PFSK-1 (cell line): ENCODE measurements around the gene CP.

Experiments
- POLR2AphosphoS5 ChIP-seq: IDR thresholded peaks from 2 replicates; pipeline ENCODE4 v1.6.1; 2012; ENCODE audit warnings: low read depth, mild to moderate bottlenecking, control low read depth, low read length, moderate library complexity
- TAF1 ChIP-seq: IDR thresholded peaks from 2 replicates; pipeline ENCODE4 v1.6.1; 2012; ENCODE audit warnings: low read length, control low read depth, borderline replicate concordance; ENCODE audit not compliant: insufficient read depth

DNA sequence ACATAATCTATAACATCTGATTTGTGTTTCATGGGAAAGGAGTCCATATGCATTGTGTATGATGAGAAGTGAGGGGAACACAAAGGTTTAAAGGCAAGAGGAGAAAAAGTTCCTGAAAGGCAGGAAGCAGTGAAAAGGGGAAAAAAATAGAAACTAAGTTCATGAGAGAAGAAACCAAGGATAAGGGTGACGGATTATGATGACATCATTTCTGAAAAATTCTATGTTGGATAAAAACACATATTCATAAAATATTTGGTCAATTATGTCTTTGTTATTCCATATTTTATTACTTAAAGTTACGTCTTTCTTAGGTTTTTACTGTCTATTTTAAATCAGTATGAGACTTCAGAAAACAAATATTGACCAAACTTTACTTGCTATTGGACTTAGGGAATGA, 48.6 kb upstream of the CP start:
- TF ChIP-seq TAF1 (no peak), POLR2AphosphoS5 (no peak)
